NOMO-1 treated with dmso at 0.1 percent for 144 hours (cell line): Measurements from ENCODE around the gene PTPRD.

Experiments
- DNase-seq: peaks from one replicate; lab custom pipeline; 2025; ENCODE audit not compliant: unreplicated experiment; lab: John Stamatoyannopoulos, UW

The PTPRD gene

GRCh38 chr9:10059044-10059443, 553.8 kb downstream of the PTPRD start:
- no peak for DNase-seq

GRCh38 chr9:10055886-10056395, 556.9 kb downstream of the PTPRD start:
- DNase-seq = no peak

GRCh38 chr9:10054456-10054855, 558.3 kb downstream of the PTPRD start:
- no peak for DNase-seq

GRCh38 chr9:10052916-10053315, 559.9 kb downstream of the PTPRD start:
- DNase-seq = no peak

- DNase-seq = no peak
Measured at GRCh38 chr9:10052181-10052580, 560.6 kb downstream of the PTPRD start.

GRCh38 chr9:10050016-10050415, 562.8 kb downstream of the PTPRD start:
- DNase-seq = no peak

- no peak for DNase-seq
Measured at GRCh38 chr9:10048994-10049393, 563.8 kb downstream of the PTPRD start.

- DNase-seq = no peak
Measured at GRCh38 chr9:10045598-10045997, 567.2 kb downstream of the PTPRD start.

GRCh38 chr9:10041726-10042229, 571.0 kb downstream of the PTPRD start:
- DNase-seq = no peak

GRCh38 chr9:10036095-10036494, 576.7 kb downstream of the PTPRD start:
- DNase-seq = no peak

GRCh38 chr9:10032166-10032565, 580.6 kb downstream of the PTPRD start:
- DNase-seq = no peak

- no peak for DNase-seq
Measured at GRCh38 chr9:10026443-10026984, 586.3 kb downstream of the PTPRD start.

GRCh38 chr9:10015755-10016154, 597.0 kb downstream of the PTPRD start:
- DNase-seq = no peak

- no peak for DNase-seq
Measured at GRCh38 chr9:10014889-10015288, 597.9 kb downstream of the PTPRD start.

GRCh38 chr9:10009401-10009800, 603.4 kb downstream of the PTPRD start:
- DNase-seq = no peak

GRCh38 chr9:10008101-10008799, 604.6 kb downstream of the PTPRD start:
- DNase-seq = no peak

GRCh38 chr9:10007356-10007755, 605.4 kb downstream of the PTPRD start:
- DNase-seq = no peak

GRCh38 chr9:10005206-10005605, 607.6 kb downstream of the PTPRD start:
- DNase-seq = no peak

GRCh38 chr9:10003047-10003446, 609.8 kb downstream of the PTPRD start:
- DNase-seq = no peak

- DNase-seq = no peak
Measured at GRCh38 chr9:10000669-10001068, 612.1 kb downstream of the PTPRD start.

GRCh38 chr9:9998491-9999287, 614.1 kb downstream of the PTPRD start:
- DNase-seq = no peak

GRCh38 chr9:9997585-9997984, 615.2 kb downstream of the PTPRD start:
- no peak for DNase-seq
